ENCODE data around the gene STX8. TPM values are rescaled to one million over a fixed set of nuclear protein-coding genes. Genes with fewer than 3 reads are reported as not detected.

The STX8 gene
- total and polyA plus RNA-seq, 3 experiments from 2014 or later: 63.3 to 171 (median 64.8) TPM

DNA sequence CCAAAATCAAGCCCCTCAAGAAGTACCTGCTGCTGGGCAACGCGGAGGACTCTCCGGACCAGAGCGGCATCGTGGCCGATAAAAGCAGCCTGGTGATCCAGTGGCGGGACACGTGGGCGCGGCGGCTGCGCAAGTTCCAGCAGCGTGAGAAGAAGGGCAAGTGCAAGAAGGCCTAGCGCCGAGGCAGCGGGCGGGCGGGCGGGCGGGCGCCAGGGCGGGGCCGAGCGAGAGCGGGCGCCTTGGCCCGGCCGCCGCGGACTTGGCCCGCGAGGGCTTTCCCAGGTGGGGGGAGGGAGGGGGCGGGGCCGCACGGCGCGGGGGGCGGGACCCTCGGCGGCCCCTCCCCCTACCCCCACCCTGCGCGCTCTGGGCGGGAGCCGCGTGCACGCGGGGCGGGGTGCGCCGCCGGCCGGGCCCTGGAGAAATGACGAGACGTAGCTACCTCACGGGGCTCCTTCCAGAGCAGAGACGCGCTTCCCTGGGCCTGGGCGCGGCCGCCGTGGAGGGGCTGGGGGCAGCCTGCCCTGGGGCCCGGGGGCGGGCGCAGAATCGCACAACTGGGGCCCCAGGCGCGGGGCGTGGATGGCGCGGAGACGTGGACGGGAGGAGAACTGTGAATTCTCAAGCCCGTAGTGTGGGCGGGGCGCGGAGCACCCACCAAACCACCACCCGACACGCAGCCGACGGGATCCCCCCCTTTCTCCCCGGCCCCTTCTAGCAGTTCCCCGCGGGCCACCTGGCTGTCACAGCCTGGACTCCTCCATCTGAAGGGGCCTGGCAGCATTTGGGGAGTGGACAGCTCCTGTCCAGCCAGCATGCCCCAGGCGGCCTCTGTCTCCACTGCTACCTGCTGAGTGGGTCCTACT lies 335.6 kb downstream of the STX8 start:
- peaks cover 6 to 25% (median 7%) of the 10 kb centered on the region in 3 donors for H3K4me1 Mint-ChIP-seq
- peak; percentile 64 to 79 (median 69) for DNase-seq

DNA sequence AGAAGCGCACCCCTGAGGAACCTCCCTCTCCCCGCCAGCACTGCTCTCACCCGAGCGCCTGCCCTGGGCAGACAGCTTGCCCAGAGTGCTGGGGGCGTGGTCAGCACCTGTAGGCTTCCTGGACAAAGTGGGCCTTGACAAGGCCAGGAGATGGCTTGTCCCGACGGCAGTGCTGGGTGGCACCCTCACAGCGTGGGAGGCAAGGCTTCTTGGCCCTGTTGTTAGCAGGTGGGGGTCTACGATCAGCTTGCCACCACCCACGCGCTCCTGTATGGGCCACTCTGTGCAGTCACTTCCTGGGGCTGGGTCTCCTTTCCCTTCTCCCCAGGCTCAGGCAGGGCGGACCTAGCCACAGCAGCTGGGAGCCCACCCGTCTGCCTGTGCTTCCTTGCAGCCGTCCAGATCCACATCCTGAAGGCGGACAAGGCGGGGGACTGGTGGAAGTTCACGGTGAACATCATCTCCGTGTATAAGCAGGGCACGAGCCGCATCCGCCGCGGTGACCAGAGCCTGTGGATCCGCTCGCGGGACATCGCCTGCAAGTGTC lies 336.3 kb downstream of the STX8 start:
- H3K4me1 Mint-ChIP-seq: peaks cover 6 to 25% (median 7%) of the 10 kb centered on the region in 3 donors
- peak overlapping the region in 7 of 8 donors; percentile 23 to 92 (median 77) for H3K27ac Mint-ChIP-seq
- peaks cover 13% of the 10 kb centered on the region for H3K4me1 ChIP-seq (ENCODE audit: insufficient read depth, low read length)
- peak overlapping the region; percentile 70 for H3K4me3 ChIP-seq (ENCODE audit: low read length)
- H3K9me3 ChIP-seq (ENCODE audit: low read length): no peaks in the 10 kb centered on the region
- H3K27me3 Mint-ChIP-seq: peaks cover 3 to 8% of the 10 kb centered on the region in 2 donors
- H3K4me3 Mint-ChIP-seq: peak overlapping the region; percentile 46 to 90 (median 81)
- peak in 1 of 5 donors; percentile 8 for DNase-seq
- H3K27ac ChIP-seq (ENCODE audit: low read depth, low read length): no peak overlapping the region
- H3K36me3 Mint-ChIP-seq: no peaks in the 10 kb centered on the region
- ChIA-PET POLR2A (interaction anchor here (0.6 kb wide), 1 partner anchor 153 kb away, joined by 4 read pairs; no protein-coding TSS in a partner anchor), CTCF (no interaction called here)
- no peaks in the 10 kb centered on the region for H3K9me3 Mint-ChIP-seq
- no peaks in the 10 kb centered on the region for H3K27me3 ChIP-seq (ENCODE audit: insufficient read depth, low read length, poor library complexity, severe bottlenecking)
- no peaks in the 10 kb centered on the region for H3K36me3 ChIP-seq (ENCODE audit: insufficient read depth, low read length)

More for the DNA sequence above, 335.6 kb downstream of the STX8 start:
- Histone ChIP-seq H3K4me1 (ENCODE audit: insufficient read depth, low read length) (peaks cover 13% of the 10 kb centered on the region), H3K4me3 (ENCODE audit: low read length) (peak overlapping the region; percentile 70), H3K27ac (ENCODE audit: low read depth, low read length) (no peak overlapping the region), H3K27me3 (ENCODE audit: insufficient read depth, low read length, poor library complexity, severe bottlenecking) (no peaks in the 10 kb centered on the region), H3K36me3 (ENCODE audit: insufficient read depth, low read length) (no peaks in the 10 kb centered on the region), H3K9me3 (ENCODE audit: low read length) (no peaks in the 10 kb centered on the region)
- Mint-ChIP-seq H3K27ac (peak overlapping the region in 7 of 8 donors; percentile 40 to 92 (median 86)), H3K36me3 (no peaks in the 10 kb centered on the region), H3K9me3 (no peaks in the 10 kb centered on the region), H3K27me3 (peaks cover 3 to 8% of the 10 kb centered on the region in 2 donors), H3K4me3 (peak overlapping the region; percentile 46 to 90 (median 81))
- ChIA-PET POLR2A (interaction anchor here (0.6 kb wide), 1 partner anchor 153 kb away, joined by 4 read pairs; no protein-coding TSS in a partner anchor), CTCF (no interaction called here)

DNA sequence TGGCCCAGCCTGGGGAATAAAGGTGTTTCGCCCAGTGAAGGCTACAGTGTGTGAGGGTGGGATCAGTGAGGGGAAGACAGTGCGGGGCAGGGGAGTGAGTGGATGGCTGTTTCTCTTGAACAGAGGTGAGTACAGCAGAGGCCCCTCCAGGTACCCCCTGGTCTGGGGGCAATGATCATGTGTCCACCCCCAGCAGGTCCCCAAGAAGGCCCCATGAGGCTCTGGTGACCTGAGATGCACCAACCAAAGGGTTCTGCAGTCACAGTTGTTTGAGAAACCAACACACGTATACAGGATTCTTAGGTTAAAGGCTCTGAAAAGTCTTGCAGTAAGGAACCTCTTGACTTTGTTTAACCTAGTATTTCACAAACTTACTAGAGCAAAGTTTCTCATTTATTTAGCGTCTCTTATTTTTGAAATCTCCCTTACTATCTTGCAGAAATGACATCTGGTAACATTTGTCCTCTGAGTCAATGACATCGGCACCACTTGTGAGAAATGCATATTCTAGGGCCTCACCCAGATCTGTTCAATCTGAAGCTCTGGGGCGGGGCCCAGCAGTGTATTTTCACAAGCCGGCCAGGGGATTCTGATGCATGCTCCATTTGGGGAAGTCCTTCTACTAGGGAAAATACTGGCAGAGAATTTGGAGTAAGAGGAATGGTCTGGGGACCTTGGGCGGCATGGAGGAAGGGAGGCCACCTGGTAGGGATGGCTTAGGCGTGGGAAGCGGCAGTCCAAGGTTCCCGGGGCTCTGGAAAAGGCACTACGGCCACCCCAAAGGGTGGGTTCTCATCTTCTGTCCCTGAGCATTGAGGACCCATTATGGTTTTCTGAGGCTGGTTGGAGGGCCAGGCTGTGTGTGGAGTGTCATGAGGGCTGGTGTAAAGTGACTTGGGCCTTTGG lies 337.0 kb downstream of the STX8 start:
- peaks cover 13% of the 10 kb centered on the region for H3K4me1 ChIP-seq (ENCODE audit: insufficient read depth, low read length)
- no peak overlapping the region for H3K4me3 ChIP-seq (ENCODE audit: low read length)
- Mint-ChIP-seq H3K36me3 (no peaks in the 10 kb centered on the region), H3K27ac (peak overlapping the region in 5 of 8 donors; percentile 9 to 72 (median 24)), H3K4me3 (peak overlapping the region; percentile 39 to 85 (median 81)), H3K9me3 (no peaks in the 10 kb centered on the region), H3K27me3 (peaks cover 3 to 9% of the 10 kb centered on the region in 2 donors), H3K4me1 (peaks cover 6 to 25% (median 7%) of the 10 kb centered on the region in 3 donors)
- H3K27me3 ChIP-seq (ENCODE audit: insufficient read depth, low read length, poor library complexity, severe bottlenecking): no peaks in the 10 kb centered on the region
- no peaks in the 10 kb centered on the region for H3K9me3 ChIP-seq (ENCODE audit: low read length)
- ChIA-PET CTCF (no interaction called here), POLR2A (no interaction called here)
- no peak for DNase-seq
- no peak overlapping the region for H3K27ac ChIP-seq (ENCODE audit: low read depth, low read length)
- H3K36me3 ChIP-seq (ENCODE audit: insufficient read depth, low read length): no peaks in the 10 kb centered on the region

DNA sequence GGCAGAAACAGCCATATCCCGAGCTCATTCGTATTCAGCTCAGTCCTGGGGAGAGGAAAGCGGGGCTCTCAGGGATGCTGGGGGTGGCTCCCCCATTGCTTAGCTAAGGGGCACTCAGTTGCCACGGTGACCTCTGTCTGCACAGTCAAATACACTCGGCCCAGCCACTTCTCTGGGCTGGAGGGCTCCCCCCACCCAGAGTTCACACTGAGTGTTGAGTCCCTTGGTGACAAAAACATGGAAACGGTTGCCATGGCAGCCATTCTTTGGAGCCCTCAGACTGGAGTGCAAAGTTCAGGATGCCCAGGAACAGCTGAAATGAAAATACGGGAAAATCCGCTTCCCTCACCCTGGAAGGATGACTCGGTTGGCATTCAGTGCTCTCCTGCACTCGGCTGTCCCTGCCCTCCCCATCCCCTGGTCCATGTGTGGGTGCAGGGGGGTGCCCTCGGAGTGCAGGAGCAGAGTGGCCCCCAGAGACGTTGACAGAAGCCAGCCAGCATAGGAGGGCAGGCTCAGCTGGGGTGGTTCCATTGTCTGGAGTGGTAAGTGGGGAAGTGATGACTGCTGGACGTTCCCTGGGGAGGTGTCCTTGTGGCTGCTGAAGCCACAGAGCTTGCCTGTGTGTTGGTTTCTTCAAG lies 337.8 kb downstream of the STX8 start:
- no peaks in the 10 kb centered on the region for H3K9me3 Mint-ChIP-seq
- Histone ChIP-seq H3K27ac (ENCODE audit: low read depth, low read length) (no peak overlapping the region), H3K9me3 (ENCODE audit: low read length) (no peaks in the 10 kb centered on the region), H3K4me3 (ENCODE audit: low read length) (no peak overlapping the region), H3K36me3 (ENCODE audit: insufficient read depth, low read length) (no peaks in the 10 kb centered on the region), H3K4me1 (ENCODE audit: insufficient read depth, low read length) (peaks cover 13% of the 10 kb centered on the region), H3K27me3 (ENCODE audit: insufficient read depth, low read length, poor library complexity, severe bottlenecking) (no peaks in the 10 kb centered on the region)
- CTCF ChIA-PET: no interaction called here
- H3K4me1 Mint-ChIP-seq: peaks cover 6 to 25% (median 7%) of the 10 kb centered on the region in 3 donors
- DNase-seq: no peak
- peak overlapping the region in 2 of 7 donors; percentile 7 to 19 for H3K4me3 Mint-ChIP-seq
- POLR2A ChIA-PET: no interaction called here
- no peaks in the 10 kb centered on the region for H3K36me3 Mint-ChIP-seq
- peak overlapping the region in 1 of 8 donors; percentile 55 for H3K27ac Mint-ChIP-seq
- H3K27me3 Mint-ChIP-seq: peaks cover 3 to 12% of the 10 kb centered on the region in 2 donors

DNA sequence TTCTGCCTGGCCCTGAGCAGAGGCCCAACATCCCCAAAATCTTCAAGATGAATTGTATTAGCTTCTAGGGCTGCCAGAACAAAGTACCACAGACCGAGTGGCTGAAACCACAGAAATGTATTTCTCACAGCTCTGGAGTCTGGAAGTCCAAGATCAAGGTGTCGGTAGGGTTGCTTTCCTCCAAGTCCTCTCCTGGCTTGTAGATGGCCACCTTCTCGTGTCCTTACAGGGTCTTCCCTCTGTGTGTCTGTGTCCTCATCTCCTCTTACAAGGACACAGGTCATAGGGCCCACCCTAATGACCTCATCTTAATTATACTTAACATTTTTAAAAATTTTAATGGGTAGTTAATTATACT lies 338.6 kb downstream of the STX8 start:
- no peaks in the 10 kb centered on the region for H3K36me3 Mint-ChIP-seq
- Histone ChIP-seq H3K4me1 (ENCODE audit: insufficient read depth, low read length) (peaks cover 13% of the 10 kb centered on the region), H3K9me3 (ENCODE audit: low read length) (no peaks in the 10 kb centered on the region), H3K27ac (ENCODE audit: low read depth, low read length) (no peak overlapping the region), H3K4me3 (ENCODE audit: low read length) (no peak overlapping the region), H3K36me3 (ENCODE audit: insufficient read depth, low read length) (no peaks in the 10 kb centered on the region), H3K27me3 (ENCODE audit: insufficient read depth, low read length, poor library complexity, severe bottlenecking) (no peaks in the 10 kb centered on the region)
- peaks cover 3 to 12% of the 10 kb centered on the region in 2 donors for H3K27me3 Mint-ChIP-seq
- H3K4me1 Mint-ChIP-seq: peaks cover 6 to 25% (median 7%) of the 10 kb centered on the region in 3 donors
- no peak for DNase-seq
- no peak overlapping the region for H3K27ac Mint-ChIP-seq
- no peaks in the 10 kb centered on the region for H3K9me3 Mint-ChIP-seq
- CTCF ChIA-PET: no interaction called here
- H3K4me3 Mint-ChIP-seq: no peak overlapping the region
- POLR2A ChIA-PET: interaction anchor here (0.5 kb wide), 1 partner anchor 11 kb away, joined by 3 read pairs; no protein-coding TSS in a partner anchor

DNA sequence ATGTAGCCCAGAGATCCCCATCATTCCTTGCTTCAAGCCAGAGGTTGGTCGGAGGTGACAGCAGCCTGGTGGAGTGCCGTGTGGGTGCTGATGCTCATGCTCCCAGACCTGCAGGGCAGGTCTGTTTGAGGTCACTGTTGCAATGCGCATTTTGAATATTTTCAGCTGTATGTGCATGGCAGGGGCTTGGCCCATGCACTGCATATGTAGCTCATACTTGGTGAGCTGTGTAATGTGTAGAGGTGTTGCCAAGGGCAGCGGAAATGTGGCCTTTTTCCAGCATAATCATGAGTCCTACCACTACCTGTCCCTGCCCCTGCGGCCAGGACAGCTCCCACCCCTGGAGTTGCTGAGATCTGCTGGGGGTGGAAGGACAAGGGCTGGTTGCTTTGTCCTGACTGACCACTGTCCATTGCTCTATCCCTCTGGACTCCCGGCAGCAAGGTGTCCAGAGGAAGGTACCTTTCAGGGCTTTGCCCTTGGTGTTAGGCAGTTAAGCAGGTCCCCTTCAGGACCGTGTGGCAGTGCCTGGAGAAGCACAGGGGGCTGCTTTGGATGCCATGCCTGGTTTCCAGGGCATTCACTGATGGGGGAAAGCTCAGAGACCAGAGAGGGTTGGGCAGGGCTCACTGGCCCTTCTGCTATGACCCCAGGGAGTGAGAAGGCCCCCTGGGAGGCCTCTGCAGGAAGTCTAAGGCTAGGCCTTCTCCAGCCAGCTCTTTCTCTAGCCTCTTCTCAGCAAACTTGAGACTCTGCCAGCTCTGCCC lies 339.2 kb downstream of the STX8 start:
- H3K36me3 ChIP-seq (ENCODE audit: insufficient read depth, low read length): no peaks in the 10 kb centered on the region
- peaks cover 2 to 23% (median 6%) of the 10 kb centered on the region in 3 donors for H3K4me1 Mint-ChIP-seq
- H3K27ac Mint-ChIP-seq: no peak overlapping the region
- H3K27ac ChIP-seq (ENCODE audit: low read depth, low read length): no peak overlapping the region
- no peak overlapping the region for H3K4me3 ChIP-seq (ENCODE audit: low read length)
- H3K27me3 ChIP-seq (ENCODE audit: insufficient read depth, low read length, poor library complexity, severe bottlenecking): no peaks in the 10 kb centered on the region
- no peak overlapping the region for H3K4me3 Mint-ChIP-seq
- peaks cover 3 to 12% of the 10 kb centered on the region in 2 donors for H3K27me3 Mint-ChIP-seq
- peaks cover 13% of the 10 kb centered on the region for H3K4me1 ChIP-seq (ENCODE audit: insufficient read depth, low read length)
- H3K36me3 Mint-ChIP-seq: no peaks in the 10 kb centered on the region
- H3K9me3 Mint-ChIP-seq: no peaks in the 10 kb centered on the region
- ChIA-PET POLR2A (interaction anchor here (0.5 kb wide), 1 partner anchor 11 kb away, joined by 3 read pairs; no protein-coding TSS in a partner anchor), CTCF (interaction anchor here (1.0 kb wide), 1 partner anchor 10 kb away, joined by 3 read pairs; no protein-coding TSS in a partner anchor)
- DNase-seq: no peak
- no peaks in the 10 kb centered on the region for H3K9me3 ChIP-seq (ENCODE audit: low read length)

DNA sequence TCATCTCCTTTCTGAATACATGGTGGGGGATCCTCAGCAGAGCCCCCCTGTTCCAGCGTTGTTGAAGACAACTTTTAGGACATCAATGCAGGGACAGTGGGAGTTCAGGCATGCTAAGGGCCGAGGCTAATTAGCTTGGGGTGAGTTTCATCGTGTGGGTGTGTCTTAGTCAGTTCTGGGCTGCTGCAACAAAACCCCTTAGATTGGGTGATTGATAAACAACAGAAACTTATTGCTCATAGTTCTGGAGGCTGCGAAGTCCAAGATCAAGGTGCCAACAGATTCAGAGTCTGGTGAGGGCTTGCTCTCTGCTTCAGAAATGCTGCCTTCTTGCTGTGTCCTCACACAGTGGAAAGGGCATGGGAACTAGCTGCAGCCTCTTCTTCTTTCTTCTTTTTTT lies 340.3 kb downstream of the STX8 start:
- Histone ChIP-seq H3K4me3 (ENCODE audit: low read length) (no peak overlapping the region), H3K27me3 (ENCODE audit: insufficient read depth, low read length, poor library complexity, severe bottlenecking) (no peaks in the 10 kb centered on the region), H3K9me3 (ENCODE audit: low read length) (no peaks in the 10 kb centered on the region), H3K4me1 (ENCODE audit: insufficient read depth, low read length) (peaks cover 8% of the 10 kb centered on the region), H3K27ac (ENCODE audit: low read depth, low read length) (no peak overlapping the region), H3K36me3 (ENCODE audit: insufficient read depth, low read length) (no peaks in the 10 kb centered on the region)
- ChIA-PET CTCF (no interaction called here), POLR2A (no interaction called here)
- no peak overlapping the region for H3K27ac Mint-ChIP-seq
- H3K27me3 Mint-ChIP-seq: peaks cover 3 to 12% of the 10 kb centered on the region in 2 donors
- DNase-seq: no peak
- H3K9me3 Mint-ChIP-seq: no peaks in the 10 kb centered on the region
- no peaks in the 10 kb centered on the region for H3K36me3 Mint-ChIP-seq
- peaks cover 0 to 14% (median 4%) of the 10 kb centered on the region in 3 donors for H3K4me1 Mint-ChIP-seq
- H3K4me3 Mint-ChIP-seq: no peak overlapping the region
